GM12878 (cell line): ENCODE measurements around the gene GJB1. TPM values are rescaled to one million over a fixed set of nuclear protein-coding genes. Genes with fewer than 3 reads are reported as not detected.
"Not testable (repeated sequence)": the region's sequence is repeated elsewhere in the genome, so short reads cannot be mapped to it uniquely, and the experiment has no call there.

Source experiments
- ATAC-seq: fragments of 200-7000 bp; cut with Tn5 transposase; 3 replicates; pipeline ENCODE4 v1.9.1; 2020; ENCODE audit warnings: mild to moderate bottlenecking, moderate library complexity
- BruUV-seq: library from RNA; stranded (reverse); fragments of 400-500 nt; replicated peaks from 2 replicates; lab custom pipeline; 2021; lab: Mats Ljungman, UMichigan
- CTCF ChIA-PET: fragments of 300-600 bp; sonication (Branson Sonifier 250); formaldehyde crosslinking; extraction: SDS; loops from one replicate; lab custom pipeline; 2021; ENCODE audit warnings: inconsistent platforms; lab: Yijun Ruan, JAX
- POLR2A ChIA-PET: fragments of 350-600 bp; formaldehyde crosslinking; extraction: SDS; loops from one replicate; lab custom pipeline; 2021; ENCODE audit warnings: inconsistent platforms; lab: Charles Lee
- RAD21 ChIA-PET: fragments of 300-600 bp; sonication (Branson Sonifier 250); formaldehyde crosslinking; loops from one replicate; lab custom pipeline; 2023; ENCODE audit warnings: antibody characterized with exemption; ENCODE audit not compliant: unreplicated experiment; lab: Charles Lee
- SMC1A ChIA-PET: fragments of 300-600 bp; sonication (Branson Sonifier 250); formaldehyde crosslinking; loops from one replicate; lab custom pipeline; 2023; ENCODE audit not compliant: unreplicated experiment, uncharacterized antibody; lab: Charles Lee
- DNase-seq: peaks from one replicate; pipeline ENCODE4 v3.0.0-alpha.2; 2011; ENCODE audit warnings: low read depth, low spot score
- FAIRE-seq: peaks from 3 replicates; lab custom pipeline; 2011; peaks lifted over from hg19 to GRCh38; lab: Jason Lieb, UNC
- H2AFZ ChIP-seq: 2 replicates; pipeline ENCODE4 v1.6.0; 2011; ENCODE audit warnings: low read depth, low read length, control low read depth; ENCODE audit not compliant: control insufficient read depth
- H3K27ac ChIP-seq: 2 replicates; pipeline ENCODE4 v1.5.1; 2011; ENCODE audit warnings: control low read depth; ENCODE audit not compliant: control insufficient read depth, insufficient read depth
- H3K27me3 ChIP-seq, 2 experiments: replicated peaks in 1 of 2; 2 replicates each; pipeline versions ENCODE4 v1.6.0 to v1.6.1; 2011; ENCODE audit warnings: low read length in 1 of 2; ENCODE audit not compliant: control insufficient read depth in 2 of 2, insufficient read depth in 2 of 2
- H3K36me3 ChIP-seq, 2 experiments: 2 replicates each; pipeline ENCODE4 v1.5.1; 2011; ENCODE audit warnings: low read length in 1 of 2; ENCODE audit not compliant: control insufficient read depth in 2 of 2, insufficient read depth in 2 of 2
- H3K4me1 ChIP-seq: 2 replicates; pipeline ENCODE4 v1.6.1; 2011; ENCODE audit warnings: mild to moderate bottlenecking, low read length, moderate library complexity, mixed read lengths; ENCODE audit not compliant: control insufficient read depth, insufficient read depth
- H3K4me2 ChIP-seq: 2 replicates; pipeline ENCODE4 v1.6.0; 2011; ENCODE audit warnings: control low read depth; ENCODE audit not compliant: control insufficient read depth, insufficient read depth
- H3K4me3 ChIP-seq: fragments of 200-600 bp; sonication (generic); 2 replicates; pipeline ENCODE4 v1.5.1; 2016
- H3K79me2 ChIP-seq: 2 replicates; pipeline ENCODE4 v1.6.0; 2011; ENCODE audit warnings: low read length; ENCODE audit not compliant: control insufficient read depth, insufficient read depth
- H3K9ac ChIP-seq: 2 replicates; pipeline ENCODE4 v1.8.0; 2011; ENCODE audit warnings: low read length, control low read depth, mixed read lengths; ENCODE audit not compliant: control insufficient read depth, insufficient read depth
- H3K9me3 ChIP-seq: replicated peaks from 3 replicates; pipeline ENCODE4 v1.5.1; 2011; ENCODE audit warnings: mild to moderate bottlenecking, low read length; ENCODE audit not compliant: control insufficient read depth, insufficient read depth
- H4K20me1 ChIP-seq: 2 replicates; pipeline ENCODE4 v1.6.0; 2011; ENCODE audit not compliant: control insufficient read depth, insufficient read depth
- BHLHE40 ChIP-seq, 2 experiments: fragments of 450-650 bp in 1 of 2; IDR thresholded peaks; 2 replicates each; pipeline ENCODE4 v1.6.1; 2011 to 2017; ENCODE audit warnings: low read depth in 2 of 2, borderline replicate concordance in 1 of 2, improper control_type of control experiment in 1 of 2, low read length in 1 of 2, mild to moderate bottlenecking in 1 of 2
- ETV6 ChIP-seq, 2 experiments: fragments of 450-650 bp in 1 of 2; IDR thresholded peaks in 1 of 2; conservative IDR thresholded peaks in 1 of 2; 2 replicates each; pipeline ENCODE4 v1.6.1; 2014; ENCODE audit warnings: antibody characterized with exemption in 1 of 2, borderline replicate concordance in 1 of 2, low read depth in 1 of 2, mild to moderate bottlenecking in 1 of 2, moderate library complexity in 1 of 2
- MTA3 ChIP-seq: IDR thresholded peaks from 2 replicates; pipeline ENCODE4 v1.6.1; 2012; ENCODE audit warnings: low read length, inconsistent platforms, borderline replicate concordance
- SIX5 ChIP-seq: IDR thresholded peaks from 2 replicates; pipeline ENCODE4 v1.6.1; 2011; ENCODE audit warnings: mild to moderate bottlenecking, low read depth, low read length, moderate library complexity; ENCODE audit not compliant: severe bottlenecking
- SRF ChIP-seq, 2 experiments: IDR thresholded peaks; 2 replicates each; pipeline ENCODE4 v1.6.1; 2011; ENCODE audit warnings: low read depth in 2 of 2, low read length in 2 of 2, mild to moderate bottlenecking in 1 of 2, moderate library complexity in 1 of 2
- WGBS: methylation state at CpG from one replicate; pipeline ENCODE4 v1.1.6; 2016; ENCODE audit warnings: low lambda C conversion rate; ENCODE audit not compliant: insufficient replicate concordance, insufficient coverage; ENCODE audit errors: missing lambda C conversion rate; 5-methylcytosine and 5-hydroxymethylcytosine counted together
- in situ Hi-C: fragments of 300-500 bp; cut with MboI; formaldehyde crosslinking; loops from 9 replicates; pipeline ENCODE4 v1.14.3; 2018; ENCODE audit warnings: mixed read lengths
- intact Hi-C: fragments of 100-400 bp; cut with micrococcal nuclease; formaldehyde crosslinking; loops from one replicate; pipeline ENCODE4 v1.14.2; 2022; ENCODE audit not compliant: unreplicated experiment
- polyA plus RNA-seq, 11 experiments: library from polyadenylated mRNA; depleted of rRNA in 4 of 11; unstranded in 6 of 11; stranded (reverse) in 5 of 11; fragments of >200 nt; fragmentation: Nextera tagmentation in 4 of 11; fragmentation: Illumina TruSeq in 1 of 11; extraction: Ambion mirVana in 4 of 11; extraction: Trizol in 1 of 11; gene quantifications; 1 replicate in 1 of 11; 2 replicates in 10 of 11; pipeline versions ENCODE4 v1.2.1 to v1.2.3, GENCODE V29; 2011 to 2016; ENCODE audit warnings: inconsistent platforms in 2 of 11, missing spikeins in 2 of 11, low read depth in 1 of 11
- total RNA-seq, 4 experiments: library from RNA; depleted of rRNA in 3 of 4; stranded (reverse); fragments of >200 nt in 3 of 4; fragmentation: Illumina TruSeq in 1 of 4; extraction: Trizol in 1 of 4; gene quantifications; 2 replicates each; pipeline versions ENCODE4 v1.2.1 to v1.2.3, GENCODE V29; 2013 to 2021
- TF ChIP-seq, protein P1 (sequence below): fragments of 450-650 bp; IDR thresholded peaks from 2 replicates; pipeline ENCODE4 v1.6.1; 2017; ENCODE audit warnings: mild to moderate bottlenecking, moderate library complexity
- TF ChIP-seq, protein P2 (sequence below): fragments of 450-650 bp; IDR thresholded peaks from 2 replicates; pipeline ENCODE4 v1.6.1; 2014; ENCODE audit warnings: mild to moderate bottlenecking

Gene GJB1
- total and polyA plus RNA-seq, 10 of the 15 experiments (the other 5 are each of a cell fraction or from before 2014, with no cell fraction given): not detected

DNA sequence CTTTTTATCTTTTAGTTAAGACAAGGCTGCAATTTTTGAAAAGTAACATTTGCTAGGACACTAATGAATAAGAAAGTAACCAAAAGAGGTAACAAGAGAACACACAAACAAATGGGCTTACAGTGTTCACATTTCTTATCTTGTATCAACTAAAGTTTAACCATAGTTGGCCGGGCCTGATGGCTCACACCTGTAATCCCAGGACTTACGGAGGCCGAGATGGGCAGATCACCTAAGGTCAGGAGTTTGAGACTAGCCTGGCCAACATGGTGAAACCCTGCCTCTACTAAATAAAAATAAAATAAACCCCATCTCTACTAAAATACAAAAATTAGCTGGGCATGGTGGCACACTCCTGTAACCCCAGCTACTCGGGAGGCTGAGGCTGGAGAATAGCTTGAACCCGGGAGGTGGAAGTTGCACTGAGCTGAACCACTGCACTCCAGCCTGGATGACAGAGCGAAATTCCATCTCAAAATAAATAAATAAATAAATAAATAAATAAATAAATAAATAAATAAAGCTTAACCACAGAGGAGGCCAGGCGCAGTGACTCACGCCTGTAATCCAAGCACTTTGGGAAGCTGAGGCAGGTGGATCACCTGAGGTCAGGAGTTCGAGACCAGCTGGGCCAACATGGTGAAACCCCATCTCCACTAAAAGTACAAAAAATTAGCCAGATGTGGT is 42.3 kb upstream of the GJB1 start:
- H3K9me3 ChIP-seq, H2AFZ ChIP-seq, ATAC-seq, H3K27ac ChIP-seq, H4K20me1 ChIP-seq, H3K4me3 ChIP-seq, DNase-seq, H3K79me2 ChIP-seq, H3K4me1 ChIP-seq, H3K27me3 ChIP-seq, H3K9ac ChIP-seq, FAIRE-seq, BruUV-seq, in situ Hi-C loops, H3K36me3 ChIP-seq: not testable (repeated sequence)
- CTCF ChIA-PET: interaction anchor here (0.7 to 7.2 kb wide), 8 partner anchors 16 to 210 kb away, joined by 3 to 55 read pairs (median 7); partner anchors contain the start of gene TAF1
- H3K4me2 ChIP-seq: peak overlapping the region; percentile 63
- RAD21 ChIA-PET: interaction anchor here (0.6 to 4.8 kb wide), 6 partner anchors 16 to 210 kb away, joined by 3 to 49 read pairs (median 4); no protein-coding TSS in a partner anchor
- intact Hi-C loops: loop anchor here (2.0 to 5.0 kb wide), 2 partner anchors 72 to 186 kb away; partner anchors contain the start of genes TAF1 and ZMYM3
- 54% methylated on average over 9 of the region's 9 CpGs for WGBS
- SMC1A ChIA-PET: interaction anchor here (0.7 to 4.4 kb wide), 12 partner anchors 17 to 411 kb away, joined by 3 to 43 read pairs (median 5); partner anchors contain the start of genes FOXO4, IL2RG and TAF1
- POLR2A ChIA-PET: interaction anchor here (0.6 to 7.8 kb wide), 7 partner anchors 16 to 185 kb away, joined by 3 to 76 read pairs (median 5); partner anchors contain the start of genes IL2RG, MED12 and TAF1

DNA sequence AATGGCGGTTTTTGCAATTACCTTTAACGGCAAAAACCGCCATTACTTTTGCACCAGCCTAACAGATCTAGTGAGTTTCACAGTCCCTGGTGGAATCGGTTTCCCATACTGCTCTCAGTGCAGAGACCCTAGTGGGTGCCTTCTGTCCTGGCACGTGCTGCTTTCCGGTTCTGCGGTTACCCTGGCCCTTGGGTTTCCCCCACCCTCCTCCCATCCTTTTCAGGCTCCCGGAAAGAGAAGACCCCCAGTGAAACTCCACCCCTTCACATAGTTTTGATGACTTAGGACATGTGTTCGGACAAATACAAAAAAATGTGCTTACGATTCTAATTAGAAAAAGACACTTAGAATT is 41.5 kb upstream of the GJB1 start:
- Histone ChIP-seq H3K4me3 (peak overlapping the region; percentile 54), H3K9ac (peak overlapping the region; percentile 86), H3K27ac (peak overlapping the region; percentile 93), H3K4me1 (no peaks in the 10 kb centered on the region), H2AFZ (peak overlapping the region; percentile 56), H3K36me3 (peaks cover 0 to 3% of the 10 kb centered on the region in 2 experiments; a peak in 2 of 4 replicates), H3K79me2 (no peaks in the 10 kb centered on the region; the same call in 1 of the 2 replicates), H3K4me2 (peak overlapping the region; percentile 63), H4K20me1 (no peaks in the 10 kb centered on the region), H3K9me3 (no peaks in the 10 kb centered on the region), H3K27me3 (no peaks in the 10 kb centered on the region)
- RAD21 ChIA-PET: interaction anchor here (0.6 to 4.8 kb wide), 10 partner anchors 15 to 471 kb away, joined by 3 to 49 read pairs (median 4); partner anchors contain the start of genes MED12 and NONO
- in situ Hi-C loops: no loop called here
- peak; percentile 60 for ATAC-seq
- WGBS: 26% methylated on average over 10 of the region's 10 CpGs
- no peak for DNase-seq
- intact Hi-C loops: loop anchor here (2.0 to 5.0 kb wide), 2 partner anchors 71 to 185 kb away; partner anchors contain the start of genes TAF1 and ZMYM3
- BruUV-seq: no TSS peak
- SMC1A ChIA-PET: interaction anchor here (0.8 to 4.4 kb wide), 8 partner anchors 11 to 185 kb away, joined by 3 to 43 read pairs (median 11); partner anchors contain the start of genes NONO and TAF1
- peak; percentile 83 for FAIRE-seq
- POLR2A ChIA-PET: interaction anchor here (1.0 to 7.8 kb wide), 11 partner anchors 9 to 184 kb away, joined by 3 to 76 read pairs (median 8); partner anchors contain the start of genes FOXO4, IL2RG, MED12 and NONO
- CTCF ChIA-PET: interaction anchor here (0.6 to 7.2 kb wide), 8 partner anchors 15 to 372 kb away, joined by 3 to 55 read pairs (median 10); partner anchors contain the start of gene TAF1
- TF ChIP-seq BHLHE40 (IDR thresholded peaks at IDR 0.05; ENCODE audit: borderline replicate concordance in 1 of 2, low read depth in 2 of 2, low read length in 1 of 2) (peak; percentile 86 to 93), SIX5 (no peak), ETV6 (conservative IDR thresholded peaks at IDR 0.05 in 1 of 2, IDR thresholded peaks at IDR 0.05 in 1 of 2; ENCODE audit: borderline replicate concordance in 1 of 2, low read depth in 1 of 2) (0 out of 4 replicates have a peak, but pooled peaks of 1 of the 2 experiments have one; percentile 16), MTA3 (peak; percentile 48; the same call in 1 of the 2 replicates), SRF (IDR thresholded peaks at IDR 0.05; ENCODE audit: low read depth in 2 of 2, low read length in 2 of 2) (peak in 1 of 2 experiments; percentile 76; a peak in 1 of 4 replicates)
- TF ChIP-seq, protein P1, sequence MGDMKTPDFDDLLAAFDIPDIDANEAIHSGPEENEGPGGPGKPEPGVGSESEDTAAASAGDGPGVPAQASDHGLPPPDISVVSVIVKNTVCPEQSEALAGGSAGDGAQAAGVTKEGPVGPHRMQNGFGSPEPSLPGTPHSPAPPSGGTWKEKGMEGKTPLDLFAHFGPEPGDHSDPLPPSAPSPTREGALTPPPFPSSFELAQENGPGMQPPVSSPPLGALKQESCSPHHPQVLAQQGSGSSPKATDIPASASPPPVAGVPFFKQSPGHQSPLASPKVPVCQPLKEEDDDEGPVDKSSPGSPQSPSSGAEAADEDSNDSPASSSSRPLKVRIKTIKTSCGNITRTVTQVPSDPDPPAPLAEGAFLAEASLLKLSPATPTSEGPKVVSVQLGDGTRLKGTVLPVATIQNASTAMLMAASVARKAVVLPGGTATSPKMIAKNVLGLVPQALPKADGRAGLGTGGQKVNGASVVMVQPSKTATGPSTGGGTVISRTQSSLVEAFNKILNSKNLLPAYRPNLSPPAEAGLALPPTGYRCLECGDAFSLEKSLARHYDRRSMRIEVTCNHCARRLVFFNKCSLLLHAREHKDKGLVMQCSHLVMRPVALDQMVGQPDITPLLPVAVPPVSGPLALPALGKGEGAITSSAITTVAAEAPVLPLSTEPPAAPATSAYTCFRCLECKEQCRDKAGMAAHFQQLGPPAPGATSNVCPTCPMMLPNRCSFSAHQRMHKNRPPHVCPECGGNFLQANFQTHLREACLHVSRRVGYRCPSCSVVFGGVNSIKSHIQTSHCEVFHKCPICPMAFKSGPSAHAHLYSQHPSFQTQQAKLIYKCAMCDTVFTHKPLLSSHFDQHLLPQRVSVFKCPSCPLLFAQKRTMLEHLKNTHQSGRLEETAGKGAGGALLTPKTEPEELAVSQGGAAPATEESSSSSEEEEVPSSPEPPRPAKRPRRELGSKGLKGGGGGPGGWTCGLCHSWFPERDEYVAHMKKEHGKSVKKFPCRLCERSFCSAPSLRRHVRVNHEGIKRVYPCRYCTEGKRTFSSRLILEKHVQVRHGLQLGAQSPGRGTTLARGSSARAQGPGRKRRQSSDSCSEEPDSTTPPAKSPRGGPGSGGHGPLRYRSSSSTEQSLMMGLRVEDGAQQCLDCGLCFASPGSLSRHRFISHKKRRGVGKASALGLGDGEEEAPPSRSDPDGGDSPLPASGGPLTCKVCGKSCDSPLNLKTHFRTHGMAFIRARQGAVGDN: no peak
- TF ChIP-seq, protein P2, sequence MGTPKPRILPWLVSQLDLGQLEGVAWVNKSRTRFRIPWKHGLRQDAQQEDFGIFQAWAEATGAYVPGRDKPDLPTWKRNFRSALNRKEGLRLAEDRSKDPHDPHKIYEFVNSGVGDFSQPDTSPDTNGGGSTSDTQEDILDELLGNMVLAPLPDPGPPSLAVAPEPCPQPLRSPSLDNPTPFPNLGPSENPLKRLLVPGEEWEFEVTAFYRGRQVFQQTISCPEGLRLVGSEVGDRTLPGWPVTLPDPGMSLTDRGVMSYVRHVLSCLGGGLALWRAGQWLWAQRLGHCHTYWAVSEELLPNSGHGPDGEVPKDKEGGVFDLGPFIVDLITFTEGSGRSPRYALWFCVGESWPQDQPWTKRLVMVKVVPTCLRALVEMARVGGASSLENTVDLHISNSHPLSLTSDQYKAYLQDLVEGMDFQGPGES: no peak
